Measurements from ENCODE around the gene MCHR1. TPM values are rescaled to one million over a fixed set of nuclear protein-coding genes. Genes with fewer than 3 reads are reported as not detected.
A peak's percentile ranks its signal among the peaks of the same experiment; 100 is the strongest.

Gene MCHR1
- total RNA-seq, 1 experiment from 2014 or later = not detected

- DNase-seq (ENCODE audit: low read depth, low spot score) (no peak), ATAC-seq (no peak)
- H3K79me2 ChIP-seq (ENCODE audit: insufficient read depth, low read length) = peaks cover 66% of the 10 kb centered on the region
- ChIA-PET POLR2A (no interaction called here), CTCF (interaction anchor here (0.8 to 0.9 kb wide), 2 partner anchors 13 to 197 kb away, joined by 3 read pairs; no protein-coding TSS in a partner anchor), RAD21 (ENCODE audit: low non-redundant PET in 1 of 2, low total read pairs in 2 of 2, uncharacterized antibody in 2 of 2, unreplicated experiment in 2 of 2) (interaction anchor here in 1 of 2 experiments (0.6 kb wide), 1 partner anchor 176 kb away, joined by 4 read pairs; no protein-coding TSS in a partner anchor)
- intact Hi-C loops (cut with micrococcal nuclease) = no loop called here
- BruUV-seq (replicated peaks) = no TSS peak
- peak overlapping the region; percentile 98; the same call in 1 of the 2 replicates for H3K4me2 ChIP-seq (ENCODE audit: low read length)
- no peaks in the 10 kb centered on the region for H3K36me3 ChIP-seq (ENCODE audit: control insufficient read depth in 1 of 2, insufficient read depth in 2 of 2, low read length in 2 of 2)
- H3K27me3 ChIP-seq (ENCODE audit: insufficient read depth, low read length) = no peaks in the 10 kb centered on the region
- no peaks in the 10 kb centered on the region for H3K9me3 ChIP-seq (ENCODE audit: control insufficient read depth in 1 of 2, insufficient read depth in 1 of 2, low read depth in 1 of 2, low read length in 2 of 2)
- H3K9ac ChIP-seq (ENCODE audit: low read length) = no peak overlapping the region
- H4K20me1 ChIP-seq (ENCODE audit: insufficient read depth) = peaks cover 5% of the 10 kb centered on the region; the same call in 1 of the 2 replicates
- H3K9me2 ChIP-seq (ENCODE audit: insufficient read depth) = no peaks in the 10 kb centered on the region
- TF ChIP-seq REST (IDR thresholded peaks at IDR 0.05; ENCODE audit: low read depth) (no peak), TCF7L2 (IDR thresholded peaks at IDR 0.05; ENCODE audit: borderline replicate concordance, extremely low read depth, insufficient read depth, insufficient read length) (no peak), SP1 (IDR thresholded peaks at IDR 0.05; ENCODE audit: low read depth) (no peak)
- H3K27ac ChIP-seq (ENCODE audit: low read depth, low read length) = no peak overlapping the region
- no peak overlapping the region for H3K4me3 ChIP-seq (replicated peaks in 1 of 2; ENCODE audit: low read depth in 1 of 2, low read length in 2 of 2)
- peaks cover 6 to 15% of the 10 kb centered on the region in 2 experiments; a peak in 3 of 4 replicates for H3K4me1 ChIP-seq (ENCODE audit: control insufficient read depth in 1 of 2, insufficient read depth in 2 of 2, low read length in 2 of 2)
- no peak overlapping the region for H2AFZ ChIP-seq (ENCODE audit: low read depth, low read length, poor library complexity, severe bottlenecking)
These were observed 45.0 kb upstream of the MCHR1 start for GRCh38 chr22:40634119-40634903.
